Epidermal melanocyte (primary cell): Measurements from ENCODE around the gene CALCB.

Source experiments
- DNase-seq: peaks from one replicate; pipeline ENCODE4 v3.0.0; 2011; ENCODE audit warnings: low spot score; ENCODE audit not compliant: insufficient read length

The CALCB gene

GRCh38 chr11:15074206-15075161 is 1.1 kb downstream of the CALCB start:
- DNase-seq = peak; percentile 27

GRCh38 chr11:15075162-15075526 is 1.8 kb downstream of the CALCB start:
- no peak for DNase-seq

GRCh38 chr11:15091175-15091574 is 17.8 kb downstream of the CALCB start:
- DNase-seq = no peak

- DNase-seq = no peak
These were observed 18.2 kb downstream of the CALCB start for GRCh38 chr11:15091625-15092024.

GRCh38 chr11:15093432-15093831 is 20.0 kb downstream of the CALCB start:
- no peak for DNase-seq

GRCh38 chr11:15095736-15096228 is 22.4 kb downstream of the CALCB start:
- DNase-seq = no peak

GRCh38 chr11:15097411-15097810 is 24.0 kb downstream of the CALCB start:
- no peak for DNase-seq

- no peak for DNase-seq
These were observed 25.9 kb downstream of the CALCB start for GRCh38 chr11:15099267-15099666.

GRCh38 chr11:15101072-15101709 is 27.8 kb downstream of the CALCB start:
- DNase-seq = peak; percentile 79

- DNase-seq = no peak
These were observed 30.8 kb downstream of the CALCB start for GRCh38 chr11:15104166-15104565.

GRCh38 chr11:15106201-15106965 is 33.0 kb downstream of the CALCB start:
- no peak for DNase-seq

GRCh38 chr11:15107730-15108515 is 34.5 kb downstream of the CALCB start:
- no peak for DNase-seq

- no peak for DNase-seq
These were observed 35.3 kb downstream of the CALCB start for GRCh38 chr11:15108592-15109130.

GRCh38 chr11:15109602-15110001 is 36.2 kb downstream of the CALCB start:
- no peak for DNase-seq

GRCh38 chr11:15111215-15111614 is 37.8 kb downstream of the CALCB start:
- DNase-seq = no peak

- DNase-seq = no peak
These were observed 38.7 kb downstream of the CALCB start for GRCh38 chr11:15112131-15112541.

- DNase-seq = no peak
These were observed 40.0 kb downstream of the CALCB start for GRCh38 chr11:15113381-15113780.

- no peak for DNase-seq
These were observed 41.4 kb downstream of the CALCB start, which contains the start of gene INSC for GRCh38 chr11:15114501-15115475. INSC (plus strand) TSS chr11:15114923; CDS start chr11:15149175, 34,252 bp downstream.

- DNase-seq = no peak
These were observed 42.3 kb downstream of the CALCB start for GRCh38 chr11:15115686-15116085.
